CD4-positive, alpha-beta T cell treated with Interleukin-2 at 100 ng/mL for 4 hours (primary cell): Measurements from ENCODE around the gene ELN.
"Not testable (repeated sequence)": the region's sequence is repeated elsewhere in the genome, so short reads cannot be mapped to it uniquely, and the experiment has no call there.

Experiments used
- DNase-seq: peaks from one replicate; pipeline ENCODE4 v3.0.0-alpha.2; 2020; ENCODE audit warnings: low spot score

The ELN gene

DNA sequence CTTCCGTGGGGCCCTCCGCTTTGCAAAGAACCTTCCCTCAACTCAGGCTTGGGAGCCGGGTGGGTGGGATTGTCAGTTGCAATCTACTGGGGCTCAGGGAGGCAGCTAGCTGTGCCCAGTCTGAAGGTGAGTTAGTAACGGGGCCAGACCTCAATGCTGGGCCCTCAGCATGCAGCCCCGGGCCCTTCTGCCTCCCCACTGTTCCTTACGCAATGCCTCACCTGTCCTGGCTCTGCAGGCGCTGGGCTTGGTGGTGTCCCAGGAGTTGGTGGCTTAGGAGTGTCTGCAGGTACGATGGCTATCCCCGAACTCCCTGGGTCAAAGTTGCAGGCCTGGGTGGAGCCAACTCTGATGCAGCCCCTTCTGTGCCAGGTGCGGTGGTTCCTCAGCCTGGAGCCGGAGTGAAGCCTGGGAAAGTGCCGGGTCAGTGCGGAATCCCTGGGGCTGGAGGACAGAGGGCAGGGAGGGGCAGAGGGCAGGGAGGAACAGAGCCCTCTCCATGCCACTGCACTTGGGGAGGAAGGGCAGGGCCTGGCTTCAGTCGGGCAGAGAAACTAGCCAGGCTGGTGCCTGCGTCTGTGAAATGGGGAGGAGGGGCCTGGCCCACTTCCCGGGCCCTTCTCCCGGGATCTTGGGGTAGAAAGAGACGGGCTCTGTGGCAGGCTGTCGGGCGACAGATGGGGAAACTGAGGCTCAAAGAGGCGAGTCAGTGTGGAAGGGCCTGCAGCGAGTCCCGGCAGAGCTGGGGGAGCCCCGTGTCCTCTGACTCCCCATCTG is 15.0 kb downstream of the ELN start:
- DNase-seq: no peak

DNA sequence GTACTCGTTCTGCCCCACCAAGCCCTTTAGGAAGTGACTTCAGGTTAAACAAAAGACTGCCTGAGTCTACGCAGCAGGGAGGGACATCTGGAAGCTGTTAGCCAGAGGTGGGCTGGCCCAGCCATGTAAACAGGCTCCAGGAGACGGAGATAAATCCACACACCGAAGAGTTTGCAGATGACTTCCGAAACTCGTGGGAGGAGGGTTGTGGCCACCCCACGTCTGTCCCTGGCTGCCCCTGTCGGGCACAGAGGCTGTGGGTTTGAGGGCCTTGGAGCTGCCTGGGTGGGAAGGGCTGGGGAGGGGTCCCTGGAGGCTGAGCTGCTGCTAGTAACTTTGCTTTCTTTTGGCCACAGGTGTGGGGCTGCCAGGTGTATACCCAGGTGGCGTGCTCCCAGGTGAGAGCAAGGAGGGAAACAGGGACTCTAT is 15.6 kb downstream of the ELN start:
- DNase-seq: no peak

DNA sequence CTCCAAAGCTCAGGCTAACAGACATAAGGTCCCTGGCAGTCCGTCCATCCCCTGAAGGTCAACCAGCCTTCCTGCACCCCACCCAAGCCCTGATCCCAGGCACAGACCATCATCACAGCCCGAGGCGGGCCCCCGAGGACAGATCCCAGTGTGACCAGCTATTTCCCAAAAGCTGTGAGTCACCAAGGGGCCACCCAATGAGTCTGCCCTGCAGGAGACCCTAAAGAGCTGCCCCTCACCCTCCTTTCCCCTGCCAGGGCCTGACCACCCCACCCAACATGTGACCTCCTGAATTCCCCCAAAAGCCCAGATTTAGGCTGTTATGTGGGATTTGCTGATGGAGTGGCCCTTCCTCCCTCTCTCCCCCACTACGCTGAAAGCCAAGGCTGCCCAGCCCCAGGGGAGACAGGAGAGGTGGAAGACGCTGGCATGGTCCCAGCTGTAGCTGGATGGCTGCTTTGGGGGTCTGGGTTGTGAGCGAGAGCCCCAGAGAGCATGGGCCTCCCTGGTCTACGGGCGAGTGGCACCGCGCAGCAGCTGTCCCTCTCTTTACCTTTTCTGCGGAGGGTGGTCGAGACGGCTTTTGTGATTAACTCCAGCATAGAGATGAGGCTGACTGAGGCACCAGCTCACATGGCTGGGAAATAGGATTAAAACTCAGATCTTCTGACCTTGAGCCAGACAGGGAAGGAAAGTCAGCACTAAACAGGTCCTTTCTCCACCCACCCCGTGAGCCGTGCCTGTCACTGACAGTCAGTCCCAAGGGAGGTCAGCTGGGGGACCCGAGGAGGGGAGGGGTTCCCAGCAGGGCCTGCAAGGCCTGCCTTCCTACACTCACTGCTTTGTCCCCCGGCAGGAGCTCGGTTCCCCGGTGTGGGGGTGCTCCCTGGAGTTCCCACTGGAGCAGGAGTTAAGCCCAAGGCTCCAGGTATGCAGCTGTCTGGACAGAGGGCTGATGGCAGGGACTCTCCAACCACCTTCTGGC is 16.7 kb downstream of the ELN start:
- no peak for DNase-seq

DNA sequence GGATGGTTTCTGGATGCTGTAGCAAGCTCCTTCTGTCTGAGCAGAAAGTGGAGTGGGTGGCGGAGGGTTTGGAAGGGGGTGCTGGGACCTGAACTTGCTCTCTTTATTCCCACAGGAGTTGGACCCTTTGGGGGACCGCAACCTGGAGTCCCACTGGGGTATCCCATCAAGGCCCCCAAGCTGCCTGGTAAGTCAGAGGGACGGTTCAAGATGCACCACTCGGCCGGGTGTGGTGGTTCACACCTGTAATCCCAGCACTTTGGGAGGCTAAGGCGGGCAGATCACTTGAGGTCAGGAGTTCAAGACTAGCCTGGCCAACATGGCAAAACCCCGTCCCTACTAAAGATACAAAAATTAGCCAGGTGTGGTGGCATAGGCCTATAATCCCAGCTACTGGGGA is 18.6 kb downstream of the ELN start:
- not testable (repeated sequence) for DNase-seq

DNA sequence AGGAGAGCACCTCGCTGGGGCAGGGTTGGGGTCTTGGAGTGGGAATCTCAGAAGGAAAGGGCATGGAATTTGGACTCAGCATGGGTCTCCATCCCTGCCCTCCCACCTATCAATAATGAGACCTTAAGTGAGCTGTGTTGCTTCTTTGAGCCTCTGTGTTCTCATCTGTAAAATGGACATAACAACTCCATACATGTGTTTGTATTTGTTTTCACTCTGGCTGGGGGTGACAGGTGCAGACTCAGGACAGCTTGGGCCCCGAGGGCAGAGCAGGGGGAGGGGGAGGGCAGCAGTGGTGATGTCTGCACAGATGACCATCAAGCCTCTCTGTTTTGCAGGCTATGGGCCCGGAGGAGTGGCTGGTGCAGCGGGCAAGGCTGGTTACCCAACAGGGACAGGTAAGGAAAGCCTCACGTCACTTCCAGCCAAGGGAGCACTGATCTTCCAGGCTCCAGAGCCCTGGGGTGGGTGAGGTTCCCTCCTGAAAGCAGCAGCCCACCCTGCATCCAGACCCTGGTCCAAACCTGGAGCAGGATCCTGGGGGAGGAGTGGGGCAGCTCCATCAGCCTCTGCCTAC is 19.9 kb downstream of the ELN start:
- DNase-seq: no peak

DNA sequence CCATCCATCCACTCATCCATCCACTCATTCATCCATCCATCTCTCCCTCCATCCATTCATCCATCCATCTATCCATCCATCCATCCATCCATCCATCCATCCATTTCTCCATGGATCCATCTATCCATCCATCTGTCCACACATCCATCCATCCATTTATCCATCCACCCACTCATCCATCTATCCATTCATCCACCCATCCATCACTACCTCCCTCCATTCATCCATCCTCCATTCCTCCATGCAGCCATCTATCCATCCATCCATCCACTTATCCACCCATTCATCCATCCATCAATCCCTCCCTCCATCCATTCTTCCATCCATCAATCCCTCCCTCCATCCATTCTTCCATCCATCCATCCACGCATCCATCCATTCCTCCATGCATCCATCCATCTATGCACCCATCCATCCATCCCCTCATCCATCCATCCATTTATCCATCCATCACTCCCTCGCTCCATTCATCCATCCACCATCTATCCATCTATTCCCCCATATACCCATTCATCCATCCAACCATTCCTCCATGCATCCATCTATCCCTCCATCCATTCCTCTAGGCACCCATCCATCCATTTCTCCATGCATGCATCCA is 21.1 kb downstream of the ELN start:
- no peak for DNase-seq

DNA sequence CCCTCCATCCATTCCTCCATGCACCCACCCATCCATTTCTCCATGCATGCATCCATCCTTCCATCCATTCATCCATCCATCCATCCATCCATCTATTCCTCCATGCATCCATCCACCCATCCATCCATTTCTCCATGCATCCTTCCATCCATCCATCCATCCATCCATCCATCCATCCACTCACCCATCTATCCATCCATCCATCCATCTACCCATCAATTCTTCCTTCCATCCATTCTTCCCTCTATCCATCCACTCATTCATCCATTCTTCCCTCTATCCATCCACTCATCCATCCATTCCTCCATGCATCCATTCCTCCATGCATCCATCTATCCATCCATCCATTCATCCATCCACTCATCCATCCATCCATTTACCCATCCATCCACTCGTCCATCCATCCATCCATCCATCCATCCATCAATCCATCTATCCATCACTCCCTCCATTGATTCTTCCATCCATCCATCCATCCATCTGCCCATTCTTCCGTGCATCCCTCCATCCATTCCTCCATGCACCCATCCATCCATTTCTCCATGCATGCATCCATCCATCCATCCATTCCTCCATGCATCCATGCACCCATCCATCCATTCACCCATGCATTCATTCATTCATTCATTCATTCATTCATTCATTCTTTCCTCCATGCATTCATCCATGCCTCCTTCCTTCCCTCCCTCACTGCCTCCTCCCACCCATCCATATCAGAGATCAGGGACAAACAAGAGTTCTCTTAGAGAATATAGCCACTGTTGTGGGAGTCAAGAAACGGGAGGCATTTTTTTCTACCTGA is 22.2 kb downstream of the ELN start:
- no peak for DNase-seq

DNA sequence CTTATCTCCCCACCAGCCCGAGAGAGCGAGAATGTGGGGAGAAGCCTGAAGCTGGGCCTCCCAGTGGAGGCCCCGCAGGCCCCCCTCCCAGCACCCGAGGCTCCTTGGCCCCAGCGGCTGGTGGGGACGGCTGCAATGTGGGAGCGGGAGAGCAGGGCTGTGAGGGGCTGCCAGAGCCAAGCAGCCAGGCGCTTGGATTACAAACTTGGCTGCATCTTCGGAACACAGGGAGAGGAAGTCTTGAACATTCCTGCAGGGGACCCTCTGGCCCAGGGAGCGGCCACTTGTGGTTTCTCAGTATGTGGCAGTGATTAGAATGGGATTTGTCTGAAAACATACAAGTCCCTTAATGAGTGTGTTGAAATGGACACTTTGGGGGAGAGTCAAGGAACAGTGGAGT is 23.2 kb downstream of the ELN start:
- DNase-seq: no peak

DNA sequence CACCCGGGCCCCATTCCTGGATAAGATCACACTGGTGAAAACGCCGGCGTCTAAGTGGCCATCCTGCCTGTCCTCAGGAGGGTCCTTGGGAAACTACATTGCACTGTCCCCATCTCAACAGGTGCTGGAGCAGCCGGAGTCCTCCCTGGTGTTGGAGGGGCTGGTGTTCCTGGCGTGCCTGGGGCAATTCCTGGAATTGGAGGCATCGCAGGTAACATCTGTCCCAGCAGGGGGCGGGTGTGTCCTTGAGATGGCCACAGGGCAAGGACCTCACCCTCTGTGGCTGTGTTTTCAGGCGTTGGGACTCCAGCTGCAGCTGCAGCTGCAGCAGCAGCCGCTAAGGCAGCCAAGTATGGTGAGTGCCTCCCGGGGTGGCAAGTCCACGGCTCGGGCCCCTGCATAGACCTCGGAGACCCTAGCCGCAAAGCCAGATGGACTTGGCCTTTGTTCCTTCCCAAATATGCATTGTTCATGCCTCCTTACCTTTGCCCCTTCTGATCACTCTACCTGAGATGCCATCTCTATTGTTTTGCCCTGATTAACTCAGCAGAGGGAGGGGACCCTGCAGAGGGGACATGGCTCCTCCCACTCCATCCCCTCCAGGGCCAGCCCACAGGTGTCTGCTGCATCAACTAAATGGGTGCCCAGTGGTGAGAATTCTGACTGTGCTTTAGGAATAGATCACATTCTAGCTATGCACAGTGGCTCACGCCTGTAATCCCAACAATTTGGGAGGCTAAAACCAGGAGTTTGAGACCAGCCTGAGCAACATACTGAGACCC is 23.8 kb downstream of the ELN start:
- DNase-seq: no peak

DNA sequence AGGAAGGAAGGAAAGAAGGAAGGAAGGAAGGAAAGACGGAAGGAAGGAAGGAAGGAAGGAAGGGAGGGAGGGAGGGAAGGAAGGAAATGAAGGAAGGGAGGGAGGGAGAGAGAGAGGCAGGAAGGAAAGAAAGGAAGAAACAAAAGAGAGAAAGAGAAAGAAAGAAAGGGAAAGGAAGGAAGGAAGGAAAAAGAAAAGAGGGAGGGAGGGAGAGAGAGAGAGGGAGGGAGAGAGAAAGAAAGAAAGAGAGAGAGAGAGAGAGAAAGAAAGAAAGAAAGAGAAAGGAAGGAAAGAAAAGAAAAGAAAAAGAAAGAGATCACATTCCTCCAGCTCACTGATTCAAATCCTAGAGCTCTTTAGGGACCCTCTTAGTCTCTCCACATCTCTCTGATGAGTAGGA is 24.7 kb downstream of the ELN start:
- no peak for DNase-seq

DNA sequence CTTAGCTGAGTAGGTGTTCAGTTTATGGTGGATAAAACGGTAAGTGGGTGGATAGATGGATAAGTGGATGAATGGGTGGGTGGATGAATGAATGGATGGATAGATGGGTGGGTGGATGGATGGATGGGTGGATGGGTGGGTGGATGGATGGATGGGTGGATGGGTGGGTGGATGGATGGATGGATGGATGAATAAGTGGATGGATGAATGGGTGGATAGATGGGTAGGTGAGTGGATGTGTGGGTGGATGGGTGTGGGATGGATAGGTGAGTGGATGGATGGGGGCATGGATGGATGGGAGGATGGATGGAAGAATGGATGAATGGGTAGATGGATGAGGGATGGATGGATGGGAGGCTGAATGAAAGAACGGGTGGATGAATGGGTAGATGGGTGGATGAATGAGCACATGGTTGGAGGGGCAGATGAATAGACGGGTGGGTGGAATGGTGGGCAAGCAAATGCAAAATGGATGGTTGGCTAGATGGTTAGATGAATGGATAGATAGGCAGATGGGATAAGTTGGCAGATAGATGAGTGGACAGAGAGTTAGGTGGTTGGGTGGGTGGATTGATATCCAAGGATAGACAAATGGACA is 25.7 kb downstream of the ELN start:
- no peak for DNase-seq

DNA sequence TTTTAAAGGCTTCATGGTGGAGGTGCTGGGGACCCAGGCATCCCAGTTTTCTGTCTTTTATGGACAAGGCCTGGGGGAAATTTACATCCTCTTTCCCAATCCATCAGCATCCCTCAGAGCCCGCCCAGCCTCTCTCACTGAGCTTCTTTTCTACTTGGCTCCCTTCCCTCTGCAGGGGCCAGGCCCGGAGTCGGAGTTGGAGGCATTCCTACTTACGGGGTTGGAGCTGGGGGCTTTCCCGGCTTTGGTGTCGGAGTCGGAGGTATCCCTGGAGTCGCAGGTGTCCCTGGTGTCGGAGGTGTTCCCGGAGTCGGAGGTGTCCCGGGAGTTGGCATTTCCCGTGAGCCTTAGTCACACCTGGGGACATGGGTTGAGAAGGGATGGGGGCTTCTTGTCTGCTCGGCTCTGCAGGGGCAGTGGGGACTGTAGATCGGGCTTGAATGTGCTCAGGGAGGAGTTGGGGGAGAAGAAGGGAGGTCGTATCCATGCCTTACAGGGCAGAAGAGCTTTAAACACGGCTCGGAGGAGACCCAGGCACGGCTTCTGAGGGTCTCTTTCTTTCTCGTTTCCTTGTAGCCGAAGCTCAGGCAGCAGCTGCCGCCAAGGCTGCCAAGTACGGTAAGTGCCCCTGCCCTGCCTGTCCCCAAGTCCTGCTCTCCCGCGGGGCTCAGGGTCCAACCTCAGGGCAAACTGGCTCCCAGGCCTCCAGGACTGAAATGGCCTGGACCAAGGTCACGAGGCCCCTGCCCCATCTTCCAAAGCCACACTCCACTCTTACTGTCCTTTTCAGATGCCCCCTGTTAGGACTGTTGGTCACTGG is 28.3 kb downstream of the ELN start:
- DNase-seq: no peak

DNA sequence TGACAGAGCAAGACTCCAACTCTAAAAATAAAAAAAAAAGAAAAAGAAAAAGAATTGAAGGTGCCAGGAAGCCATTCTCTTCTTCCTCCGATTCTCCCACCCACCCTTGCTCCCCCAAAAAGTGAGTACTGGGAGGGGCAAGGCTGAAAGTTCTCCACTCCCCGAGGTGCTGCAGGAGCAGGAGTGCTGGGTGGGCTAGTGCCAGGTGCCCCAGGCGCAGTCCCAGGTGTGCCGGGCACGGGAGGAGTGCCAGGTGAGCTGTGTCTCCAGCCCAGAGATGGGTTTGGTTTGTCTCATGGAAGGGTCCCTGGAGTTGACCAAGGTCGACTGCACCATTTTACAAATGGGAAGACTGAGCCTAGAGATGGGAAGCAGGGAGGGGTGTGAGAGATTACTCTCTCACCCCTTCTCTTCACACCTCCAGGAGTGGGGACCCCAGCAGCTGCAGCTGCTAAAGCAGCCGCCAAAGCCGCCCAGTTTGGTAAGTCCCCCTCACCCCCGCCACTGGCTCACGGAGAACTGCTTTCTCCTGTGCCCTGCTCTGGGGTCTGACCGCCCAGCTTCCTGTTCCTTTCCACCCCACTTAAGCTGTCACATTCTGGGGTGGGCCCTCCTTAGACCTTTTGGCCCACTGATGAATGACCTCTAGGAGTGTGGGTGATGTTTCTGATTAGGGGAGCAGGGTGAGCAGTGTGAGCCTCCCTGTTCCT is 29.4 kb downstream of the ELN start:
- DNase-seq: no peak

DNA sequence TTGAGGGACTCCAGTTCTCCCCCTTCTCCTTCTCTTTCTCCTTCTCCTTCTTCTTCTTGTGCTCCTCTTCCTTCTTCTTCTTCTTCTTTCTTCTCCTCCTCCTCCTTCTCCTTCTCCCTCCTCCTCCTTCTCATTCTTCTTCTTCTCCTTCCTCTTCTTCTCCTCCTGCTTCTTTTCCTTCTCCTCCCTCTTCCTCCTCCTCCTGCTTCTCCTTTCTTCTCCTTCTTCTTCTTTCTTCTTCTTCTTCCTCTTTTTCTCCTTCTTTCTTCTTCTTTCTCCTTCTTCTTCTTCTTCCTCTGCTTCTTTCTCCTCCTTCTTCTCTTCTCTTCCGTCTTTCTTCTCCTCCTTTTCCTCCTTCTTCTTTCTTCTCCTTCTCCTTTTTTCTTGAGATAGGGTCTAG is 30.0 kb downstream of the ELN start:
- no peak for DNase-seq

DNA sequence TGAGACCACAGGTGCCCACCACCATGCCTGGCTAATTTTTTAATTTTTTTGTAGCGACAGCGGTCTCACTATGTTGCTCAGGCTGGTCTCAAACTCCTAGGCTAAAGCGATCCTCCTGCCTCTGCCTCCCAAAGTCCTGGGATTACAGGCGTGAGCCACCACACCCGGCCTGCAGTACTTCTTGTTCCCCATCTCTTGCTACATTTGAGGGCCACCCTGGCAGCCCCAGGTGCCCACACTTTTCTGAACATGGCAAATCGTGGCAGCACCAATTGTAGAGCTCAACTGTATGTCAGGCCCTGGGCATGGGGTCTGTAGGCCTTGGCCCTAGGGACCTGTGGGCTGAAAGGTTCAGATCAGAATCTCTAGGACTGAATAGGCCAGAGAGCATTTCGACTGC is 30.5 kb downstream of the ELN start:
- DNase-seq: no peak

DNA sequence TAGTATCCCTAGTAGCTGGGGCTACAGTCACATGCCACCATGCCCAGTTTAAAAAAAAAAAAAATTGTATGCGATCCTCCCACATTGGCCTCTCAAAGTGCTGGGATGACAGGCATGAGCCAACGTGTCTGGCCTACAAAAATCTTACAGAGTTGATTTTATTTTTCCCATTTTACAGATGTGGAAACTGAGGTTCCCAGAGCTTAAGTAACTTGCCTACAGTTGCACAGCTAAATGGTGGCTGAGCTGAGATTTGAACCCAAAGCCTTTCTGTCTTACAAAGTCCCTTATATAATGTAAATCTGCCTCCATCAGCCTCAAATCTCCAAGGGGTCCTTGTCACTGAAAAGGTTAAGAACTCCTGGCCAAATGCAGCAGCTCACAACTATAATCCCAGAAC is 31.1 kb downstream of the ELN start:
- DNase-seq: no peak

DNA sequence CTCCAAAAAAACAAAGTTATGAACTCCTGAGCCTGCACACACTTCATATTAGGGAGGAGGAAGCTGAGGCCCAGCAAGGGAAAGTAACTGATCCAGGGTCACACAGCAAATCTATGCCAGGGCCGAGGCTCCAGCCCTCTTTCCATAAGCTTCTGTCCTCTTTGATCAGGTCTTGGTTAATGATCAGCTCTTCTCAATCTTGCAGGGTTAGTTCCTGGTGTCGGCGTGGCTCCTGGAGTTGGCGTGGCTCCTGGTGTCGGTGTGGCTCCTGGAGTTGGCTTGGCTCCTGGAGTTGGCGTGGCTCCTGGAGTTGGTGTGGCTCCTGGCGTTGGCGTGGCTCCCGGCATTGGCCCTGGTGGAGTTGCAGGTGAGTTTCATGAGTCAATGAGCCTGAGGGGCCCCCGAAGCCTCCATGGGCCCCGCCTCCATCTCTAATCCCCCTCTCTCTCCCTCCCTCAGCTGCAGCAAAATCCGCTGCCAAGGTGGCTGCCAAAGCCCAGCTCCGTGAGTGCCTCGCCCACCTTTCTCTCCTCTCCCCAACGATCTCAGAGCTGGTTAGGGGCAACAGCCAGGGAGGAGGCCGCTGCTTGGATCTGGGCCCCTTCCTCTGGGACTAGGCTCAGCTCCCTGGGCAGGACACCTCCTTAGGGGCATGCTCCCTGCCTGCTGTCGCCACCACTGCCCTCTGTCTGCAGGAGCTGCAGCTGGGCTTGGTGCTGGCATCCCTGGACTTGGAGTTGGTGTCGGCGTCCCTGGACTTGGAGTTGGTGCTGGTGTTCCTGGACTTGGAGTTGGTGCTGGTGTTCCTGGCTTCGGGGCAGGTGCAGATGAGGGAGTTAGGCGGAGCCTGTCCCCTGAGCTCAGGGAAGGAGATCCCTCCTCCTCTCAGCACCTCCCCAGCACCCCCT is 32.0 kb downstream of the ELN start:
- no peak for DNase-seq
